Mucosa of stomach (tissue), 1 donor: Measurements from ENCODE around the gene GJD3.
"Not testable (repeated sequence)": the region's sequence is repeated elsewhere in the genome, so short reads cannot be mapped to it uniquely, and the experiment has no call there.

Experiments
- H3K27me3 ChIP-seq: one replicate; pipeline ENCODE4 v1.7.0; 2013; ENCODE audit warnings: mild to moderate bottlenecking, low read length; ENCODE audit not compliant: control insufficient read depth, insufficient read depth
- H3K36me3 ChIP-seq: one replicate; pipeline ENCODE4 v1.7.0; 2013; ENCODE audit warnings: low read length; ENCODE audit not compliant: control insufficient read depth, insufficient read depth
- H3K4me1 ChIP-seq: one replicate; pipeline ENCODE4 v1.7.0; 2013; ENCODE audit warnings: mild to moderate bottlenecking, low read length; ENCODE audit not compliant: control insufficient read depth, insufficient read depth
- H3K4me3 ChIP-seq: one replicate; pipeline ENCODE4 v1.7.0; 2013; ENCODE audit warnings: low read length
- H3K9ac ChIP-seq: one replicate; pipeline ENCODE4 v1.7.0; 2013; ENCODE audit warnings: mild to moderate bottlenecking, low read length, moderate library complexity
- H3K9me3 ChIP-seq: one replicate; pipeline ENCODE4 v1.7.0; 2013; ENCODE audit warnings: mild to moderate bottlenecking, low read length, moderate library complexity; ENCODE audit not compliant: control insufficient read depth
- donor health status: Pancreatic carcinoma.

GJD3 gene

GRCh38 chr17:40364121-40364861 is at the start of gene GJD3:
Gene GJD3 (minus strand): TSS chr17:40364737. CDS start chr17:40363815, 922 bp downstream.
- Histone ChIP-seq H3K9me3 (no peaks in the 10 kb centered on the region), H3K4me1 (peaks cover 12% of the 10 kb centered on the region), H3K4me3 (peak within 1 kb of the TSS; percentile 41), H3K27me3 (no peaks in the 10 kb centered on the region), H3K36me3 (no peaks in the 10 kb centered on the region), H3K9ac (peak within 1 kb of the TSS; percentile 33)

GRCh38 chr17:40414312-40414711 is 49.8 kb upstream of the GJD3 start:
- H3K9me3 ChIP-seq, H3K4me1 ChIP-seq, H3K36me3 ChIP-seq, H3K27me3 ChIP-seq, H3K9ac ChIP-seq, H3K4me3 ChIP-seq: not testable (repeated sequence)

DNA sequence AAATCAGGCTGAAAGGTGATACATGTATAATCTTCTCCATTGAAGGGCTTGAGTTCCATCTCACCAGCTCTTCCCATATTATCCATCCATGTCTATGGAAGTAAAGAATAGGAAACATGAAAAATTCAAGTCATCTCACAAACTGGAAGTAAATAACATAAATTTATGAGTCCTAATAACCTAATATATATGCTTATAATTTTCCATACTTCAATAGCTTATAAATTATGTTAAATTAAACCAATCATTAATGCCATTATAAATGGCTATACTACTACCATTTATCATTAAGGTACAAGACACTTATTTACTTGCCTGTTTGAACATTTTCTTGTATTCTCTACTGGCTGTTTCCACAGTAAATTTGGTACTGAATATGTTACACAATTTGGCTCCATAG is 48.3 kb upstream of the GJD3 start:
- Histone ChIP-seq H3K4me1 (peaks cover 5% of the 10 kb centered on the region), H3K4me3 (no peak overlapping the region), H3K27me3 (no peaks in the 10 kb centered on the region), H3K9me3 (no peaks in the 10 kb centered on the region), H3K36me3 (no peaks in the 10 kb centered on the region), H3K9ac (no peak overlapping the region)

DNA sequence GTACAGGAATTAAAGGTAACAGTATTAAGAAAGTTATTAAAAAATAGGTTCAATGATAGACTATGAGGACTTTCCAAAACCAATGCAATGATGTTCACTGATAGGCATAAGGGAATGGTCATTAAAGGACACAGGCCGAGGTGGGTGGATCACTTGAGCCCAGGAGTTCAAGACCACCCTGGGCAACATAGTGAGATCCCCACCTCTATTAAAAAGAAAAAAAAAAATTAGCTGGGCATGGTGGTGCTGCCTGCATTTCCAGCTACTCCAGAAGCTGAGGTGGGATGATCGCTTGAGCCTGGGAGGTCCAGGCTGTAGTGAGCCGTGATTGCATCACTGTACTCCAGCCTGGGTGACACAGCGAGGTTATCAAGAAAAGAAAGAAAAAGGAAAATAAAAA is 47.3 kb upstream of the GJD3 start:
- Histone ChIP-seq H3K4me3 (no peak overlapping the region), H3K9me3 (no peaks in the 10 kb centered on the region), H3K9ac (no peak overlapping the region), H3K27me3 (no peaks in the 10 kb centered on the region), H3K4me1 (no peaks in the 10 kb centered on the region), H3K36me3 (no peaks in the 10 kb centered on the region)

GRCh38 chr17:40410082-40410481 is 45.5 kb upstream of the GJD3 start:
- no peaks in the 10 kb centered on the region for H3K36me3 ChIP-seq
- no peaks in the 10 kb centered on the region for H3K4me1 ChIP-seq
- no peaks in the 10 kb centered on the region for H3K27me3 ChIP-seq
- no peak overlapping the region for H3K4me3 ChIP-seq
- H3K9me3 ChIP-seq = no peaks in the 10 kb centered on the region
- H3K9ac ChIP-seq = no peak overlapping the region

GRCh38 chr17:40409540-40409939 is 45.0 kb upstream of the GJD3 start:
- H3K9ac ChIP-seq, H3K4me1 ChIP-seq, H3K27me3 ChIP-seq, H3K9me3 ChIP-seq, H3K4me3 ChIP-seq, H3K36me3 ChIP-seq: not testable (repeated sequence)

DNA sequence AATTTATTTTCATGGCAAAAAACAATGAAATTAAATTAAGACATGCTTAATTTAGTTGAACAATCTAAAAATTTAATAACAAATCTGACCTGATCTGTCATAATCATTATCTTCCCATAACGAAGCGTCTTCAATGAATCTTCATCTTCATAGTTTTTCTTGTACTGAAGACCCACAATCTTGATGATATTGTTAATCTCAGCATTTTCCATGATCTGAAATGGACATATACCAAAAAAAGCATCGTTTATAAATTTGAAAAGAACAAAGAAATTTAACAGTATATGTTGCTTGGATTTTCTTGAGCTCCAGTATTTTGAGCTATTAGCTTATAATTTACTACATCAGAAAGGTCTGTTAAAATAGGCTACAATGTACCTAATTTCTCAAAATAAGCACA is 42.9 kb upstream of the GJD3 start:
- Histone ChIP-seq H3K4me3 (no peak overlapping the region), H3K27me3 (no peaks in the 10 kb centered on the region), H3K36me3 (no peaks in the 10 kb centered on the region), H3K4me1 (no peaks in the 10 kb centered on the region), H3K9ac (no peak overlapping the region), H3K9me3 (no peaks in the 10 kb centered on the region)

- no peak overlapping the region for H3K9ac ChIP-seq
These were observed 39.5 kb upstream of the GJD3 start for GRCh38 chr17:40404003-40404402.

DNA sequence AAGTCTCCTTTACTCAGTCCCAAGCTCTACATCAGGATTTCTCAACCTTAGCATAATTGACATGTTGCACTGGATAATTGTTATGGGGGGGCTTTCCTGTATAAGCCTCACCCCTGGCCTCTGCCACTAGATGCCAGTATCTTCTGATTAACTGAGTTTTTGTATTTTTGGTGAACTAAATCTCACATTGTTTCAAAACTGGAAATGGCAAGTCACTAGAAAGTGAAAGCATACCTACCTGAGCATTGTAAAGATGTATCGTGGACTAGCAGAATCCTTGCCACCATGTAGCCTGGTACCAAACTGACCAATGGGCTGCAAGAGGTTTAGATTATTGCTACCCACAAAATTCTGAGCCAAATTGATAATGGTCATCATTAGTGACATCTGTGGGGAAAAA is 38.1 kb upstream of the GJD3 start:
- Histone ChIP-seq H3K36me3 (no peaks in the 10 kb centered on the region), H3K27me3 (no peaks in the 10 kb centered on the region)

More at GRCh38 chr17:40404003-40404402, 39.5 kb upstream of the GJD3 start:
- no peak overlapping the region for H3K4me3 ChIP-seq
- H3K27me3 ChIP-seq = no peaks in the 10 kb centered on the region
- no peaks in the 10 kb centered on the region for H3K4me1 ChIP-seq
- no peaks in the 10 kb centered on the region for H3K9me3 ChIP-seq
- H3K36me3 ChIP-seq = no peaks in the 10 kb centered on the region

GRCh38 chr17:40399185-40399584 is 34.6 kb upstream of the GJD3 start:
- no peak overlapping the region for H3K9ac ChIP-seq

More for the DNA sequence above, 38.1 kb upstream of the GJD3 start:
- no peaks in the 10 kb centered on the region for H3K4me1 ChIP-seq
- H3K9me3 ChIP-seq = no peaks in the 10 kb centered on the region
- H3K9ac ChIP-seq = no peak overlapping the region
- no peak overlapping the region for H3K4me3 ChIP-seq

DNA sequence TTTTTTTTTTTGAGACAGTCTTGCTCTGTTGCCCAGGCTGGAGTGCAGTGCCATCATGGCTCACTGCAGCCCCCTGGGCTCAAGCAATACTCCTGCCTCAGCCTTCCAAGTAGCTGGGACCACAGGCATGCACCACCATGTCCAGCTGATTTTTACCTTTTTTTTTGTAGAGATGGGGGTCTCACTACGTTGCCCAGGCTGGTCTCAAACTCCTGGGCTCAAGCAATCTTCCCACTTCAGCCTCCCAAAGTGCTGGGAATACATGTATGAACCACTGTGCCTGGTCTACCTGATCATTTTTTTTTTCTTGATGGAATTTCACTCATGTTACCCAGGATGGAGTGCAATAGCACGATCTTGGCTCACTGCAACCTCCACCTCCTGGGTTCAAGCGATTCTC is 22.0 kb upstream of the GJD3 start:
- H3K27me3 ChIP-seq, H3K9ac ChIP-seq, H3K9me3 ChIP-seq, H3K36me3 ChIP-seq, H3K4me3 ChIP-seq, H3K4me1 ChIP-seq: not testable (repeated sequence)

More at GRCh38 chr17:40399185-40399584, 34.6 kb upstream of the GJD3 start:
- Histone ChIP-seq H3K4me1 (no peaks in the 10 kb centered on the region), H3K27me3 (no peaks in the 10 kb centered on the region), H3K9me3 (no peaks in the 10 kb centered on the region), H3K36me3 (no peaks in the 10 kb centered on the region), H3K4me3 (no peak overlapping the region)

GRCh38 chr17:40382251-40382650 is 17.7 kb upstream of the GJD3 start:
- Histone ChIP-seq H3K4me1 (no peaks in the 10 kb centered on the region), H3K9ac (no peak overlapping the region), H3K36me3 (no peaks in the 10 kb centered on the region), H3K27me3 (no peaks in the 10 kb centered on the region), H3K9me3 (no peaks in the 10 kb centered on the region), H3K4me3 (no peak overlapping the region)

DNA sequence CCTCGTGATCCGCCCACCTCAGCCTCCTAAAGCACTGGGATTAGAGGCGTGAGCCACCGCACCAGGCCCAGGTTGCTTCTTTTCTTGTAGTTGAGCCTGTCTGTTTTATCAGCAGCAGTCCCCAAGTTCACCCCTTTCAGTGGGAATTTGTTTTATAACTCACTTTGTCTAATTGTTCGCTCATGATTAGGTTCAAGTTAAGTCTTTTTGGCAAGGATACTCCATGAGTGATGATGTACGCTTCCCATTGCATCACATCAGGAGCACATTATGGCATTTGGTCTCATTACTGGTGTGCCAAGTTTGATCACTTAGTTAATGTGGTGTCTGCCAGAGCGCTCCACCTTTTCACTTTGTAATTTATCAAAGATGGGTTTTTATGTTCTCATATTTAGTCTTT is 14.4 kb upstream of the GJD3 start:
- Histone ChIP-seq H3K36me3 (no peaks in the 10 kb centered on the region), H3K4me1 (peaks cover 4% of the 10 kb centered on the region), H3K4me3 (no peak overlapping the region), H3K27me3 (no peaks in the 10 kb centered on the region), H3K9ac (no peak overlapping the region), H3K9me3 (no peaks in the 10 kb centered on the region)
